GM12878 (cell line): ENCODE data around the gene CCNB1IP1. TPM values are rescaled to one million over a fixed set of nuclear protein-coding genes. Genes with fewer than 3 reads are reported as not detected.

Experiments
- ATAC-seq: fragments of 200-7000 bp; cut with Tn5 transposase; 3 replicates; pipeline ENCODE4 v1.9.1; 2020; ENCODE audit warnings: mild to moderate bottlenecking, moderate library complexity
- BruUV-seq: library from RNA; stranded (reverse); fragments of 400-500 nt; replicated peaks from 2 replicates; lab custom pipeline; 2021; lab: Mats Ljungman, UMichigan
- CTCF ChIA-PET: fragments of 300-600 bp; sonication (Branson Sonifier 250); formaldehyde crosslinking; extraction: SDS; loops from one replicate; lab custom pipeline; 2021; ENCODE audit warnings: inconsistent platforms; lab: Yijun Ruan, JAX
- POLR2A ChIA-PET: fragments of 350-600 bp; formaldehyde crosslinking; extraction: SDS; loops from one replicate; lab custom pipeline; 2021; ENCODE audit warnings: inconsistent platforms; lab: Charles Lee
- RAD21 ChIA-PET: fragments of 300-600 bp; sonication (Branson Sonifier 250); formaldehyde crosslinking; loops from one replicate; lab custom pipeline; 2023; ENCODE audit warnings: antibody characterized with exemption; ENCODE audit not compliant: unreplicated experiment; lab: Charles Lee
- SMC1A ChIA-PET: fragments of 300-600 bp; sonication (Branson Sonifier 250); formaldehyde crosslinking; loops from one replicate; lab custom pipeline; 2023; ENCODE audit not compliant: unreplicated experiment, uncharacterized antibody; lab: Charles Lee
- DNase-seq: peaks from one replicate; pipeline ENCODE4 v3.0.0-alpha.2; 2011; ENCODE audit warnings: low read depth, low spot score
- FAIRE-seq: peaks from 3 replicates; lab custom pipeline; 2011; peaks lifted over from hg19 to GRCh38; lab: Jason Lieb, UNC
- H2AFZ ChIP-seq: 2 replicates; pipeline ENCODE4 v1.6.0; 2011; ENCODE audit warnings: low read depth, low read length, control low read depth; ENCODE audit not compliant: control insufficient read depth
- H3K27ac ChIP-seq: 2 replicates; pipeline ENCODE4 v1.5.1; 2011; ENCODE audit warnings: control low read depth; ENCODE audit not compliant: control insufficient read depth, insufficient read depth
- H3K27me3 ChIP-seq, 2 experiments: replicated peaks in 1 of 2; 2 replicates each; pipeline versions ENCODE4 v1.6.0 to v1.6.1; 2011; ENCODE audit warnings: low read length in 1 of 2; ENCODE audit not compliant: control insufficient read depth in 2 of 2, insufficient read depth in 2 of 2
- H3K36me3 ChIP-seq, 2 experiments: 2 replicates each; pipeline ENCODE4 v1.5.1; 2011; ENCODE audit warnings: low read length in 1 of 2; ENCODE audit not compliant: control insufficient read depth in 2 of 2, insufficient read depth in 2 of 2
- H3K4me1 ChIP-seq: 2 replicates; pipeline ENCODE4 v1.6.1; 2011; ENCODE audit warnings: mild to moderate bottlenecking, low read length, moderate library complexity, mixed read lengths; ENCODE audit not compliant: control insufficient read depth, insufficient read depth
- H3K4me2 ChIP-seq: 2 replicates; pipeline ENCODE4 v1.6.0; 2011; ENCODE audit warnings: control low read depth; ENCODE audit not compliant: control insufficient read depth, insufficient read depth
- H3K4me3 ChIP-seq: fragments of 200-600 bp; sonication (generic); 2 replicates; pipeline ENCODE4 v1.5.1; 2016
- H3K79me2 ChIP-seq: 2 replicates; pipeline ENCODE4 v1.6.0; 2011; ENCODE audit warnings: low read length; ENCODE audit not compliant: control insufficient read depth, insufficient read depth
- H3K9ac ChIP-seq: 2 replicates; pipeline ENCODE4 v1.8.0; 2011; ENCODE audit warnings: low read length, control low read depth, mixed read lengths; ENCODE audit not compliant: control insufficient read depth, insufficient read depth
- H3K9me3 ChIP-seq: replicated peaks from 3 replicates; pipeline ENCODE4 v1.5.1; 2011; ENCODE audit warnings: mild to moderate bottlenecking, low read length; ENCODE audit not compliant: control insufficient read depth, insufficient read depth
- H4K20me1 ChIP-seq: 2 replicates; pipeline ENCODE4 v1.6.0; 2011; ENCODE audit not compliant: control insufficient read depth, insufficient read depth
- ASH2L ChIP-seq: fragments of 300-600, 200-600 bp; sonication (generic); IDR thresholded peaks from 2 replicates; pipeline ENCODE4 v1.6.1; 2017; ENCODE audit warnings: low read depth, mild to moderate bottlenecking, borderline replicate concordance
- PML ChIP-seq: IDR thresholded peaks from 2 replicates; pipeline ENCODE4 v1.6.1; 2012; ENCODE audit warnings: low read length, inconsistent platforms
- TCF3 ChIP-seq: IDR thresholded peaks from 2 replicates; pipeline ENCODE4 v1.6.1; 2012; ENCODE audit warnings: low read depth, mild to moderate bottlenecking, low read length, borderline replicate concordance; ENCODE audit not compliant: insufficient read depth
- YBX1 ChIP-seq: fragments of 450-650 bp; IDR thresholded peaks from 2 replicates; pipeline ENCODE4 v1.6.1; 2016; ENCODE audit warnings: antibody characterized with exemption
- ZBTB11 ChIP-seq: fragments of 450-650 bp; formaldehyde crosslinking; IDR thresholded peaks from 2 replicates; pipeline ENCODE4 v1.5.0; 2022; ENCODE audit warnings: mild to moderate bottlenecking, missing genetic modification characterization
- WGBS: methylation state at CpG from one replicate; pipeline ENCODE4 v1.1.6; 2016; ENCODE audit warnings: low lambda C conversion rate; ENCODE audit not compliant: insufficient replicate concordance, insufficient coverage; ENCODE audit errors: missing lambda C conversion rate; 5-methylcytosine and 5-hydroxymethylcytosine counted together
- in situ Hi-C: fragments of 300-500 bp; cut with MboI; formaldehyde crosslinking; loops from 9 replicates; pipeline ENCODE4 v1.14.3; 2018; ENCODE audit warnings: mixed read lengths
- intact Hi-C: fragments of 100-400 bp; cut with micrococcal nuclease; formaldehyde crosslinking; loops from one replicate; pipeline ENCODE4 v1.14.2; 2022; ENCODE audit not compliant: unreplicated experiment
- polyA plus RNA-seq, 11 experiments: library from polyadenylated mRNA; depleted of rRNA in 4 of 11; unstranded in 6 of 11; stranded (reverse) in 5 of 11; fragments of >200 nt; fragmentation: Nextera tagmentation in 4 of 11; fragmentation: Illumina TruSeq in 1 of 11; extraction: Ambion mirVana in 4 of 11; extraction: Trizol in 1 of 11; gene quantifications; 1 replicate in 1 of 11; 2 replicates in 10 of 11; pipeline versions ENCODE4 v1.2.1 to v1.2.3, GENCODE V29; 2011 to 2016; ENCODE audit warnings: inconsistent platforms in 2 of 11, missing spikeins in 2 of 11, low read depth in 1 of 11
- total RNA-seq, 4 experiments: library from RNA; depleted of rRNA in 3 of 4; stranded (reverse); fragments of >200 nt in 3 of 4; fragmentation: Illumina TruSeq in 1 of 4; extraction: Trizol in 1 of 4; gene quantifications; 2 replicates each; pipeline versions ENCODE4 v1.2.1 to v1.2.3, GENCODE V29; 2013 to 2021
- TF ChIP-seq, protein P1 (sequence below): fragments of 450-650 bp; formaldehyde crosslinking; IDR thresholded peaks from 2 replicates; pipeline ENCODE4 v1.4.0; 2022; ENCODE audit warnings: mild to moderate bottlenecking, moderate library complexity

Gene CCNB1IP1
- total and polyA plus RNA-seq, 10 of the 15 experiments (the other 5 are each of a cell fraction or from before 2014, with no cell fraction given) = 20.4 to 165 (median 86.5) TPM

DNA sequence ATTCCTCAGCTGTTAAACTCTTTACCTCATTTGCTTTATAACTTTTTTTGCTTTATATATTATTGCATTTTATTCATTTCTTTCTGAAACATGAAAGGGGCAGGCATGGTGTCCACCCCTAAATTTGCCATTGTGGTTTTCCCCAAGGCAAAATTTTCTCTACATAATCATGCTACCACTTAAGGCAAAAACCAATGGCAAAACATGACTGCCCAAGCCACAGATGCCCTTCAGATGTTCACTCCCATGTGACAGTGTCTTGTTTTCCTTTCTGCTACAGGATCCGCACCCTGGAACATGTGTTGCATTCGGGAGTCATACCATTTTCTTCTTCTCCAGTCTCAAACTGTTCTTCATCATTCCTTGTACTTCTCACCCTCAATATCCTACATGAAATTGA is 55.7 kb downstream of the CCNB1IP1 start:
- Histone ChIP-seq H3K4me2 (no peak overlapping the region), H3K9me3 (no peaks in the 10 kb centered on the region; the same call in 2 of the 3 replicates), H2AFZ (no peak overlapping the region), H3K4me1 (no peaks in the 10 kb centered on the region), H3K4me3 (no peak overlapping the region), H4K20me1 (no peaks in the 10 kb centered on the region), H3K9ac (no peak overlapping the region), H3K79me2 (no peaks in the 10 kb centered on the region), H3K27me3 (no peaks in the 10 kb centered on the region), H3K27ac (no peak overlapping the region), H3K36me3 (no peaks in the 10 kb centered on the region)
- SMC1A ChIA-PET = interaction anchor here (1.0 kb wide), 1 partner anchor 19 kb away, joined by 3 read pairs; no protein-coding TSS in a partner anchor
- POLR2A ChIA-PET = no interaction called here
- CTCF ChIA-PET = no interaction called here
- no TSS peak for BruUV-seq
- ATAC-seq = no peak
- FAIRE-seq = no peak
- in situ Hi-C loops (no loop called here), intact Hi-C loops (no loop called here)
- TF ChIP-seq YBX1 = no peak
- DNase-seq = no peak
- RAD21 ChIA-PET = no interaction called here
- WGBS = 96% methylated on average over 2 of the region's 2 CpGs

DNA sequence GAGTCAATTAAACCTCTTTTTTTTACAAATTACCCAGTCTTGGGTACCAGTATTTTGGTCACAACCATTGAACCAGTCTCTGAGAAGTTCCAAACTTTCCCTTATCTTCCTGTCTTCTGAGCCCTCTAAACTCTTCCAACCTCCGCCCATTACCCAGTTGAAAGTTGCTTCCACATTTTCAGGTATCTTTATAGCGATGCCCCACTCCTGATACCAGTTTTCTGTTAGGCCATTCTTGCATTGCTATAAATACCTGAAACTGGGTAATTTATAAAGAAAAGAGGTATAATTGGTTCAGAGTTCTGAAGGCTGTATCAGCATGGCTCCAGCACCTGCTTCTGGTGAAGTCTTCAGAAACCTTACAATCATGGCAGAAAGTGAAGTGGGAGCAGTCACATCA is 59.0 kb downstream of the CCNB1IP1 start:
- intact Hi-C loops = no loop called here
- H3K4me2 ChIP-seq = no peak overlapping the region
- RAD21 ChIA-PET = no interaction called here

More for the DNA sequence above, 59.0 kb downstream of the CCNB1IP1 start:
- H3K27ac ChIP-seq = no peak overlapping the region
- FAIRE-seq = no peak
- ChIA-PET CTCF (no interaction called here), POLR2A (no interaction called here)
- in situ Hi-C loops = no loop called here
- H3K9me3 ChIP-seq = no peaks in the 10 kb centered on the region; the same call in 2 of the 3 replicates
- no peak overlapping the region for H3K4me3 ChIP-seq
- TF ChIP-seq ASH2L (no peak), ZBTB11 (CRISPR knock-in tag) (no peak), PML (no peak), TCF3 (no peak)
- TF ChIP-seq, protein P1, sequence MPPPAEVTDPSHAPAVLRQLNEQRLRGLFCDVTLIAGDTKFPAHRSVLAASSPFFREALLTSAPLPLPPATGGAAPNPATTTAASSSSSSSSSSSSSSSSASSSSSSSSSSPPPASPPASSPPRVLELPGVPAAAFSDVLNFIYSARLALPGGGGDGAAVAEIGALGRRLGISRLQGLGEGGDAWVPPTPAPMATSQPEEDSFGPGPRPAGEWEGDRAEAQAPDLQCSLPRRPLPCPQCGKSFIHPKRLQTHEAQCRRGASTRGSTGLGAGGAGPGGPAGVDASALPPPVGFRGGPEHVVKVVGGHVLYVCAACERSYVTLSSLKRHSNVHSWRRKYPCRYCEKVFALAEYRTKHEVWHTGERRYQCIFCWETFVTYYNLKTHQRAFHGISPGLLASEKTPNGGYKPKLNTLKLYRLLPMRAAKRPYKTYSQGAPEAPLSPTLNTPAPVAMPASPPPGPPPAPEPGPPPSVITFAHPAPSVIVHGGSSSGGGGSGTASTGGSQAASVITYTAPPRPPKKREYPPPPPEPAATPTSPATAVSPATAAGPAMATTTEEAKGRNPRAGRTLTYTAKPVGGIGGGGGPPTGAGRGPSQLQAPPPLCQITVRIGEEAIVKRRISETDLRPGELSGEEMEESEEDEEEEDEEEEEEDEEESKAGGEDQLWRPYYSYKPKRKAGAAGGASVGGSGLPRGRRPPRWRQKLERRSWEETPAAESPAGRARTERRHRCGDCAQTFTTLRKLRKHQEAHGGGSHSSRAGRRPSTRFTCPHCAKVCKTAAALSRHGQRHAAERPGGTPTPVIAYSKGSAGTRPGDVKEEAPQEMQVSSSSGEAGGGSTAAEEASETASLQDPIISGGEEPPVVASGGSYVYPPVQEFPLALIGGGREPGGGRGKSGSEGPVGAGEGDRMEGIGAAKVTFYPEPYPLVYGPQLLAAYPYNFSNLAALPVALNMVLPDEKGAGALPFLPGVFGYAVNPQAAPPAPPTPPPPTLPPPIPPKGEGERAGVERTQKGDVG (CRISPR knock-in tag) = no peak
- TF ChIP-seq, all 136 proteins: peak for 0
- SMC1A ChIA-PET = no interaction called here
- Histone ChIP-seq H3K27me3 (no peaks in the 10 kb centered on the region), H3K9ac (no peak overlapping the region), H3K4me1 (no peaks in the 10 kb centered on the region), H3K36me3 (no peaks in the 10 kb centered on the region), H4K20me1 (no peaks in the 10 kb centered on the region), H2AFZ (no peak overlapping the region), H3K79me2 (no peaks in the 10 kb centered on the region)
- ATAC-seq (no peak), DNase-seq (no peak)
- 89% methylated on average over 2 of the region's 2 CpGs for WGBS
- BruUV-seq = no TSS peak
